Medulla oblongata (tissue), 1 donor: ENCODE data around the gene MRPL41.
"Not testable (repeated sequence)": the region's sequence is repeated elsewhere in the genome, so short reads cannot be mapped to it uniquely, and the experiment has no call there.

Experiments
- DNase-seq: peaks from one replicate; pipeline ENCODE4 v3.0.0-alpha.2; 2015; ENCODE audit errors: extremely low spot score

Gene MRPL41

GRCh38 chr9:137551264-137552021 is at the start of gene MRPL41:
MRPL41 (plus strand) TSS chr9:137551879; CDS start chr9:137552082, 203 bp downstream.
- DNase-seq = peak; percentile 89

- DNase-seq = no peak
These were observed 49.4 kb upstream of the MRPL41 start for GRCh38 chr9:137502008-137502911.

GRCh38 chr9:137504432-137504777 is 47.3 kb upstream of the MRPL41 start:
- no peak for DNase-seq

- DNase-seq = no peak
These were observed 46.1 kb upstream of the MRPL41 start for GRCh38 chr9:137505421-137506140.

- no peak for DNase-seq
These were observed 45.4 kb upstream of the MRPL41 start for GRCh38 chr9:137506274-137506673.

GRCh38 chr9:137506702-137507171 is 44.9 kb upstream of the MRPL41 start:
- no peak for DNase-seq

GRCh38 chr9:137509198-137509597 is 42.5 kb upstream of the MRPL41 start:
- no peak for DNase-seq

- DNase-seq = not testable (repeated sequence)
These were observed 40.6 kb upstream of the MRPL41 start for GRCh38 chr9:137511126-137511525.

GRCh38 chr9:137511758-137512463 is 39.8 kb upstream of the MRPL41 start:
- DNase-seq = no peak

GRCh38 chr9:137513136-137513535 is 38.5 kb upstream of the MRPL41 start:
- DNase-seq = not testable (repeated sequence)

GRCh38 chr9:137513801-137514570 is 37.7 kb upstream of the MRPL41 start:
- DNase-seq = not testable (repeated sequence)

GRCh38 chr9:137514691-137515337 is 36.9 kb upstream of the MRPL41 start:
- no peak for DNase-seq

GRCh38 chr9:137515338-137515724 is 36.3 kb upstream of the MRPL41 start:
- DNase-seq = no peak

- DNase-seq = no peak
These were observed 35.3 kb upstream of the MRPL41 start for GRCh38 chr9:137516144-137516917.

- not testable (repeated sequence) for DNase-seq
These were observed 32.8 kb upstream of the MRPL41 start for GRCh38 chr9:137518661-137519459.

GRCh38 chr9:137519553-137519952 is 32.1 kb upstream of the MRPL41 start:
- DNase-seq = no peak

- DNase-seq = no peak
These were observed 30.9 kb upstream of the MRPL41 start for GRCh38 chr9:137520614-137521404.
